Ammon's horn (tissue), 1 donor: ENCODE data around the gene GRIN2A.

ENCODE experiments used
- DNase-seq: peaks from one replicate; pipeline ENCODE4 v3.0.0-alpha.2; 2016; ENCODE audit warnings: low spot score

The GRIN2A gene

DNA sequence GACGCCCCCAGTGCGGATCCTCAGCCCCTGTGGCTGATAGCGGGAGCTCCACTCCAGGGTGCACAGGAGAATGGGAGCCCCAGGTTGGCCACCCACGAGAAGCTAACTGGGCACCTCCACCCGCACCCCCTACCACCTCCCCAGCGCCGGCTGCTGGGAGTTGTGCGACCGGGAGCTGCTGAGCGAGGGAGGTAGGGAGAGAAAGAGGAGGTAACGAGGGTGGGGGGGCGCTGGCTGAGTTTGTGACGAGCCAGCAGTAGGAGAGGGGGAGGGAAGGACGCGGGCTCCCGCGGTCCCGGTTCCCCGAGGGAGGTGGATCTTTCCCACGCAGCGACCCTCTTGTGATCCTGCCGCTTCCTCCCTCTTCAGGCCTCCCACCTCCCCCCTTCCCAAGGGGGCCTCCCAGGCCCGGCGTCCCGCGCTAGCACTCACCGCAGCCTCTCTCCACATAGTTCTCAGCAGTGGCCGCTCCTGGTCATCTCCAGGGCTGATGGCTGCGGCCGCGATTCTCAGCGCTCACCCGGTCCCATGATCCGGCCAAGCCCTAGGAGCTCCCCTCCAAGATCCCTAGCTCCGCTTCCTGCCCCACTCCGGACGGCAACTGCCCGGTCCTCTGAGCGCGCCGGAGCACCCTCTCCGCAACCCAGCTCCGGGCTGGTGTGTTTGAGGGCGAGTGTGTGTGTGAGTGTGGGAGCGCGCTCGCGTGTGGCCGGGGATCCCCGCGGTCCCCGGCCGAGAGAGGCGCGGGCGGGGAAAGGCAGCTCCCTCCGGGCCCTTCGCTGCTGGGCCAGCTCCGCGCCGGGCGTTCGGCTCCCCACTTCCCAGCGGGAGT is at the start of gene GRIN2A:
Gene GRIN2A (minus strand): TSS at position 207 of the 832 bp plus-strand sequence. CDS start 2,017 bp downstream, outside the sequence.
- DNase-seq: peak; percentile 50

DNA sequence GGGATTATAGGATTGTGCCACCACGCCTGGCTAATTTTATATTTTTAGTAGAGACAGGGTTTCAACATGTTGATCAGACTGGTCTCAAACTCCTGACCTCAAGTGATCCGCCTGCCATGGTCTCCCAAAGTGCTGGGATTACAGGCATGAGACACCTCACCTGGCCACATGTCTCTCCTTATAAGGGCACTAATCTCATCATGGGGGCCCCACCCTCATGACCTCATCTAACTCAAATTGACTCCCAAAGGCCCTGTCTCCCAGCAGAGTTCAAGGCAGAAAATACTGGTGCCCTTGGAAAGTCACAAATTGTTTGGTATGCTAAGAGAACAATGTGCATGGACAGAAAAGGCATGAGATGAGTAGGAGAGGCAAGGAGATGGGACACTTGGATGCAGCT is 49.3 kb upstream of the GRIN2A start:
- no peak for DNase-seq

DNA sequence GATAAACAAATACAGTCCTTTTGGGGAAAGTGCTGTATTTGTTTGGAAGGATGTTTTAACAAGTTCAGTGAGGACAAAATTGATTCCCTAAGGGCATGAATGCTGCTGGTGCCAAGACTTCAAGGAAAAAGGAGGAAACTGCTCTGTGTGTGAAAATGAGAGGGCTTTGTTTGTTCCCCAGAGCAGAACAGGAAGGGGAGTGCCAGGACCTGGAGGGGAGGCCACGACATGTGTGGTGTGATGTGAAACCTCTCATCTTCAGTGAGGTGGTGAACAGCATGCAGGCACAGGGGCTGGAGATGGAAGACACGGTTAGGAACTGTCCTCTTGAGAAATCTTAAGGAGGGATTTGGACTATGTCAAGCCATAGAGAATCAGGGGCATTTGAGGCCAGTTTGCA is 46.6 kb upstream of the GRIN2A start:
- no peak for DNase-seq

DNA sequence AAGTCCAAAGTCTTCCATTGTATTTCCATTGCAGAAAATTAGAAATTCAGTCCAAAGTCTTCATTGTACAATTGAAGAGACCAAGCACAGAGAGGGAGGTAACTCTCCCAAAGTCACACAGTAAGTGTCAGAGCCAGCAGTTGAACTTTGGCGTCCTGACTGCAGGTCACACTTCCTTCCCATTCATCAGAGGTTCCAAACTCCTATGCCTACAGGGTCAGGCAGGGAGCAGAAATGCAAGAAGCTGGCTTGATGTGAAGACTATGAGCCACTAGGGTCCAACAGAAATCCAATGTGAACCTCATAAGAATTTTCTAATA is 44.7 kb upstream of the GRIN2A start:
- DNase-seq: no peak

DNA sequence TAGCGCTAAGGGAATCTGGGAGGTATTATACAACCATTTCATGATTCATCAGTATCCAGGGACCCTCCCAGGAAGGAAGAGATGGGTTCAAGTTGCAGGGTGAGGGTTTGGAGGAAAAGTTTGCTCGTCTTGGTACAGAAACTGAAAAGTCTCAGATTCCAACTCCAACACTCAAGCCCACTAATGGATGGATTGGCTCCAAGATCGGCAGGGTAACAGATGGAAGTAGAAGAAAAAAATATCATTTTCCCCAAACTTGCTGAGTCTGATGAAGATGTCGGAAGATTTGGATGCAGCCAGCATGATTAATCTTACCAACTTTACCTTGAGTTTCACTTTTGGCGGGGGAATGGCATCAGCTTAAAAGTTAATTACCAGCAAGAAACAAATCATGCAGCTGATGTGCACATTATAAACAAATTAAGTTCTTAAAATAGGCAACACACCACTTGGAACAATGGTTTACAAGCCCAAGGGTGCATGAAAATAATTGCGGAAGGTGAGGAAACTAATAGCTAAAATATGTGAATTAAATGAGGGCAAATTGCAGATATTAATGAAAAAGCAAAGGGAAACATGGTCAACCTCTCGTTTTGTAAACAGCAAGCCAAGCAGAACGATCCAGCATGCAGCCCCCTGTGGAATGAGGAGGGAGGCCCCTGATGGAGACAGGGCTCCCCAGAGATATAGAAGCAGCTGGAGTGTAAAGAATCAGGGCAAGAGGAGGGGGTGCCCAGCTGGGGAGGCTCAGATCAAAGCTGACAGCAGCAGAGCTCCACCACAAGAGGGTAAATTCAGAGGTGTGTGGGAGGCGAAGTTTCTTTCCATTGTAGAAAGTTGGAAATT is 44.1 kb upstream of the GRIN2A start:
- DNase-seq: no peak

DNA sequence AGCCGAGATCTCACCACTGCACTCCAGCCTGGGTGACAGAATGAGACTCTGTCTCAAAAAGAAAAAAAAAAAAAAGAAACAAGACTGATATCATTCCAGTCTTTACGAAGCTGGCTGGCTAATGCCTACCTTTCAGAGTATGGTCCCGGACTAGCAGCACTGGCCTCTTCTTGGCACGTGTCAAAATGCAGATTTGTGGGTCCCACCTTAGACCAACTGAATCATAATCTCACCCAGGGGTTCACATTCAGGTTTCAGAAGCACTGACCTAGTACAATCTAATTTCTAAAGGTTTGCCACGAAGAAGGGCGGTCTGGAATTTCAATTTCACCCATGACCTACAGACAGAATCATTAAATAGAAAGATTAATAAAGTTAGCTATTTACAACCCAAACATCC is 43.4 kb upstream of the GRIN2A start:
- no peak for DNase-seq

DNA sequence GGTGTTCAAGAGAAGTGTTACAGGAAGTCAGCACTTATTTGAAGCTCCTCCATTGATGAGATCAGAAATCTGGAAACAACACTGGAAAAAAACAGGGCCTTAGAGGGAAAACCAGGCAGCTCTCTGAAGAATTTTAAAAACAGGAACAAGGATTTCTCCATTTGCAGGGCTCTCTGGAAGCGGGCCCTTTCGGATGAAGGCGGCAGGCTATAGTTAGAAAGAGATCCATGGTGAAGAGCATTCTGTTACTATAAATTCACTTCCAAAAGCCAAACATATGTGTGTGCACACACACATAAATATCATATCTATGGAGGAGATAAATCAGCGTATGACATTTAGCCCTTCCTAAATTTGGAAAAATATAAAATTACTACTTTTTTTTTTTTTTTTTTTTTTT is 42.6 kb upstream of the GRIN2A start:
- DNase-seq: no peak

DNA sequence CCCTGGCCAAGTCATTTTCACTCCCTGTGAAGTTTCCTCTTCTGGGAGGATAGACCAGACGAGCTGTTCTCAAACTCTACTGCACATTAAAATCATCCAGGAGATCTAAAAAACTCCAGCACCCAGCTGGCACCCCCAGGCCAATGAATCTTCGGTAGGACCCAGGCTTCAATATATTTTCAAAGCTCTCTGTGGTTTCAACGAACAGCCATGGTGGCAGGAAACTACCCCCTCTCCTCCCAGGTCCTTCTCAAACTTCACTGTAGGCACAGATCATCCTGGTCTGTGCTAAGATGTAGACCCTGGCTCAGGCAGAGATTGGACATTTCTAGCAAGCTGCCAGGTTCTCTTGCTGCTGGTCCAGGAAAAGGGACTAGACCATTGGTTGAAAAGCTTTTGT is 38.7 kb upstream of the GRIN2A start:
- no peak for DNase-seq

DNA sequence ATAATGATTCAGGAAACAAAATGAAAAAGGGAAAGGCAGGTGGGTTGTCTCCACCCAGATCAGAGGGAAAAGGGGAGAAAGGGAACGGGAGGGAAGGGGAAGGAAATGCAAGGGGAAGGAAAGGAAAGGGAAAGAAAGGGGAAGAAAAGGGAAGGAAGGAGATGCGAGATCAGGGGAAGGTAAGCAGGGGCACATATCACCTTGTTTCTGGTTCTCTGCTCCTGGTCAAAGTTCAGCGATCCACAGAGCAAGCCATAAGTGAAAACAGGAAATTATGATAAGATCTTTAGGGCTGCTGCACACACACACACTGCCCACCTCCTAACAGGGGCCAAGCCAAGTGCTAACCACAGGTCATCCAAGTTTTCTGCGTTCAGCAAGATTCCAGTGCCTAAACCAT is 37.5 kb upstream of the GRIN2A start:
- DNase-seq: no peak

DNA sequence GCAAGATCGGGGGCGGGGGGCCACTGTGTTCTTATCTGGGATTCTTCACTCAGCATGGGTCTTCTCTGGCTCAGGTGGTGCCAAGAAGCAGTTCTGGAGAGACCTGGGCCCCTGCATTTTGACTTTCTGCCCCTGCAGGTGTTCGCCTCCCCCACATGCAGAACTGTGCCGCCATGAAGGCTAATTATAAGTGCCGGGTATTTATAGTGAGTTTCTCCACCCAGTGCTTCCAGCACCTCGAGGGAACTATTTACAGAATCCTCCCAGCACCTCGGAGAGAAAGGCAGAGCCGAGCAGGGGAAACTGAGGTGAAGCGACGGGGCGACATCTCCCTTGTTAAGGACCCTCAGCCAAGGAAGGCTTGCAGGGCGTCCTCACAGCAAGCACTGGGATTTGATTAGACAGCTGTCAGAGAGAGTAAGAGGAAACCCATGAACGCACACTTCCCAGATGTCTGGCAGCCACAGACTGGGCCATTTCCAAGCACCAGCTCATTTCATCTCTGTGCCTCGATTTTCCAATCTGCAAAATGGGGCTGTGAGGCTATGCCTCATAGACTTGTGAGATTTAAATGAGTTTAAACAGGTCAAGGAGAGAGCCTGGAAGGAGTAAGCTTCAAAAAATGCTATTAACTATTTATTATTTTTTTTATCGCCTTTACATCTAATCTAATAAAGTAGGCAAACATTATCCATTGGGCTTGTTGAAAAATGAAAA is 36.4 kb upstream of the GRIN2A start:
- DNase-seq: no peak

DNA sequence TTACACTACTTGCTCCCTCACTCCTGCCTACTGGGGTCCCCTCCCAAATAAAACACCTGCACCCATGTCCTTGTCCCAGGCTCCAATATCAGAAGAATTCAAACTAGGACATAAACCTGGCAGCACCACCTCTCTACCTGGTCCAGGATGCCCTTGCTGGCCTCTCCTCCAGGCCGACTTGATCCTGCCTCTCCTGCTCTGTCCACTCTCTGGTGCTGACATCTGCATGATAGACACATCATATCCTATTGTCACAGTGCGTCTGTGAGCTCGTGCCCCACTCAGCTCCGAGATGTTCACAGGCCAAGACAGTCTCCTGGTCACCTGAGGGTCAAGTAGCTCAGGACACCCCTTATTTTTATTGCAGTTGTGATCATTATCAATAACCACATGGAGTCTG is 31.5 kb upstream of the GRIN2A start:
- no peak for DNase-seq

DNA sequence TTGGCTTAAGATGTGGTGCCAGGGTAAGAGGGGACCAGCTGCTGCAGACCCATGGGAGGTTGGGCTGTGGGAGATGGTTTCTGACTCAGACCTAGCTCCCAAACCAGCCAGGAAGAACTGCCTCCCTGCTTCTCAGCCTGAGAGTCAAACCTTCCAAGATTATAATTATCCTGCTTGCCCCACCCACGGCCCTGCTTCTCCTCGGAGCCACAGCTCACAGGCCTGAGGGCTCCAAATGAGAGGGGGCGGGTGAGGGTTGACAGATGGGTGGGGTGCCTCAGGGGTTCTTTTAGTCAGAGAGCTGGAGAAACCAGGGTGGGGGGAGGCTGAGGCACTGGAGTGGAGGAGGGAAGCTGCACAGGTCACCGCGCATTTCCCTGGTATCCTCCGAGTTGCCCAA is 28.7 kb upstream of the GRIN2A start:
- no peak for DNase-seq

DNA sequence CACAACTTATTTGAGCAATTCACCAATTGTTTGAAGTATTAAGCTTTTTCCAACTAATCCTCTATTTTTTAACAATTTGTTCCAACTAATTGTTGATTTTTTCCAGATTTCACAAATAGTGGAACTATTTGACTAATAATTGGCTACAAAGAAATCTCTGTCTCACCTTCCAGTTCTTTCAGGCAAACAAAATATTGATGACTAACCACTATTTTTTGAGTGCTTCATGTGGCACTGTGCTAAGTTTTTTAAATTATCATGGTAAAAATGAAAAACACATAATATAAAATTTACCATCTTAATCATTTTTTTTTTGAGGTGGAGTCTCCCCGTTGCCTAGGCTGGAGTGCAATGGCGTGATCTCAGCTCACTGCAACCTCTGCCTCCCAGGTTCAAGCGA is 24.6 kb upstream of the GRIN2A start:
- no peak for DNase-seq

DNA sequence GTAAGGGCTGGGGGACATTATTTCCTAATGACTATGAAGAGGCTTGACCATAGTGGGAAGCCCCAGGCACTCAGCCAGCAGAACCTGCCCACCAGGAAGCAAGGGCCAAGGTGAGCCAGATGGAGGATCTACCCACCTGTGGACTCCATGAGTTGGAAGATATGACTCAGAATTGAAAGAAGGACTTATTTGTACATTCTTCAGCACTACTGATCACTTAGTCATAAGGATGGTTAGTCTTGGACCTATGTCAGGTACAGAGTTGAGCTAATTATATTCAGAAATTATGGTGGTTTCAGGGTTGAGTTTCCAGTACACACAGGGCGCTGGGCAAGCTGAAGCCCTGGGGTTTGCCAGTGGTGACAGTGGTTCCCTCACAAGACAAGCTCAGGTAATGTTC is 24.0 kb upstream of the GRIN2A start:
- no peak for DNase-seq

DNA sequence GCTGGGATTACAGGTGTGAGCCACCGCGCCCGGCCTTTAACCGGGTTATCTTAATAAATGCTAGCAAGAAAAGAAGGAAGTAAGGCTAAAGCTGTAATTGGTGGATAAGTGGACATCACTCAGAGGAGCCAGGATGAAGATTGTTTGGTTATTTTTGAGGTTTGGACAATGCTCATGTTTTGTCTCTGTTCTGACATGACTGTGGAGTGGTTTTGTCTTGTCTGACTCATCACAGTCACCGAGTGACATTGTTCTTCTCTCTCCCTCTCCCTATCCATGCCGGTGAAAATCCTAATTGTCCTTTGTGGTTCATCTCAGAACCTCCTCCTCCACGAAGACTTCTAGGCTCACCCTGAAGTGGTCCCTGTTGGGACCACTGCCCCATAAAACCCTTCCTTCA is 23.5 kb upstream of the GRIN2A start:
- no peak for DNase-seq

DNA sequence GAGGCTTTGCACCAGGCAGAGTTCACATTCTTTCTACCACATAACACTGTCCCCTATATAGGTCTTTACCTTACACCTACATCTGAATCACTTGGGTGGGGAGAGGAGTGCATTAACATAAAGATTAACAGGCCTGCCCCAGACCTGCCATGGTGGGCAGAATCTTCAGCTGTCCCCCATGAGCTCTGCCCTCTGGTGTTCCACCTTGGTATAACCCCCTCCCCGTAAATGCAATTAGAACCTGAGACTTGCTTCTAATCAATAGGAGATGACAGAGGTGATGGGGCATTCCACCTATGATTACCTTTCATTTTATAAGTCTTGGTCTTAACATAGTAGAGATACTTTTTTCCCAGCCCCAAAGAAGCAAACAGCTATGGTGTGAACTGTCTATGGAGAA is 20.4 kb upstream of the GRIN2A start:
- DNase-seq: no peak

DNA sequence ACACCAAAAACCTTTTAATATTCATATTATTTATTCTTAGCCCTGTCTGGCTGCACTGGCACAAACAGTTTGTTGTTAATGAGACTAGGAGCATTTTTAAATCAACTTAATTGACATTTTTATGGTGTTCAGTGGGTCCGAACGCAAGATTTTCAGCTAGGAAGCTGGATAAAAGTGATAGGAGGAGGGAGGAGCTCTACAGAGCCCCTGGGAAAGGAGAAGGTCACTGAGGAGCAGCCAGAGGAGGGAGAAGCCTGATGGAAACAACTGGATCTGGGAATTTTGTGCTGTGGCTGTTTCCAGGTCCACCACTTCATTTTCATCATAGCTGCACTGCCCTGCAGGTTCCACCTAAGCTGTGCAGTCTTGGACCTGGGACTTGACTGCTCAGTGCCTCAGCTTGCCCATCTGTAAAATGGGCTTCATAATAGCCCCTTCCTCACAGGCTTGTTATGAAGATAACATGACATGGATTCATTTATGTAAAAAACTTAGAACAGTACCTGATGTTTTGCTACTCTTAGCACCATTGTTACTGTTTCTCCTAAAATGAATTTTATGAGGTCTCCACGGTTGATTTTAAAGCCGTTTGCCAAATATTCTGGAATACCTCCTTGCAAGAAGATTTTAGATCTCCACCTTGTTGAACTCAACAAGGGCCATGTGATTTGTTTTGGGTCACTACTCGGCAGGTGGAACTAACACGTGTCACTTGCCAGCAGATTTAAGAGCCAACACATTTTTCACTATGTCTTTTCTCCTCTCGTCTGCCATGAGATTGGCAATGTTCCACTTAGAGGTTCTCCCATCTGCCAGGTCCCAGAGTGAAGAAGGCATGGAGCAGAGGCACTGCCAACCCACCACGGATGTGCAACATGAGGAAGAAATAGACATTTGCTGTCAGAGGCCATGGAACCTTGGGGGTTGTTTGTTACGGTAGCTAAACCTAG is 18.7 kb upstream of the GRIN2A start:
- no peak for DNase-seq

DNA sequence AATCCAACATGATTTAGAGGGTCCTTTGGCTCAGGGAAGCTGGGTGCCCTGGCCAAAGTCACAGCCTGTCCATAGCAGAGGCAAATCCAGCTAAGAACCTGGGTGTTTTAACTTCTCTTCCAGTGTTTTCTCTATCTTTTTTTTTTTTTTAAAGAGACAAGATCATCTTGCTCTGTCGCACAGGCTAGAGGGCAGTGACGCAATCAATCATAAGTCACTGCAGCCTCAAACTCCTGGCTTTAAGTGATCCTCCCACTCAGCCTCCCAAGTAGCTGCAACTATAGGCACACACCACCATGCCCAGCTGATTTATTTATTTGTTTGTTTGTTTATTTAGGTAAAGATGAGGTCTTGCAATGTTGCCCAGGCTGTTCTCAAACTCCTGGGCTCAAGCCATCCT is 14.8 kb upstream of the GRIN2A start:
- DNase-seq: no peak

DNA sequence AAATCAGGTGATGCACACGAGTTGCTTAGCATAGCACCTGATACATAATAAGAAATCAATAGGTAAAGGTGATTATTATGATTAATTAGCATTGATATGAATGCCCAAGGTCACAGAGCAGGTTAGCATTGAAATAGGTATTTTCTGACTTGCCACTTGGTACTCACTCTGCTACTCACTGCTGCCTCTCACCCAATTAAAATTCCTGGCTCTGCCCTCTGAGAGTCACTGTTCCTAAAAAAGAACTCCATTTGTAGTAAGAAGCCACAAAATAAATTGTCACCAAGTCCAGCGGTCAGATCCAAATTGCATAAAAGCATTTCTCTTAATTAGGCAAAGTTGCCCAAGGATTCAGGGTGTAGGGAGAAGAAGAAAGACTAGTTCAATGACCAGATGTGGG is 8.9 kb upstream of the GRIN2A start:
- DNase-seq: no peak

DNA sequence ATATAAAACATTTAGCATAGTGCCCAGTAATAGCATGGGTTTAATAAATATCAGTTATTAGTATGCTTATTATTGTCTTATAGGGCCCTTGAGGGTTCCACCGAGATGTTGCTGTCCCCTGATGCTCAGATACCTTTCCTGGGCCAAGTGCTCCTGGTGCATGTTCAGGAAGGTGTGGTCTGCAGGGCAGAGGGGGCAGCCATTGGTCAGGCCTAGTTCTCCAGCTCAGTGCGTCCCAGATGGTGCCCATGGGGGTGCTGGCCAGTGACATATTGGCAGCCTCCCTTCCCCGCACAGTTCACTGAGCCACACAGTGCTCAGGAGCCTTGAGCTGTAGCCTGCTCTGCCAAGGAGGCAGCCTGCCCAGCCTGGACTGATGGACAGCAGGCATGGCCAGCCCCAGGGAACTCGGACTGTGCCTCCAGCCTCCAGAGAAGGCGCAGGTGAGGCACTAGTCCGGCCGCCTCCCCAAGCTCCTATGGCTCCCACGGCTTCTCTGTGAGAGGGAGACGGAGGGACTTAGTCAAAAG is 7.7 kb upstream of the GRIN2A start:
- DNase-seq: no peak

DNA sequence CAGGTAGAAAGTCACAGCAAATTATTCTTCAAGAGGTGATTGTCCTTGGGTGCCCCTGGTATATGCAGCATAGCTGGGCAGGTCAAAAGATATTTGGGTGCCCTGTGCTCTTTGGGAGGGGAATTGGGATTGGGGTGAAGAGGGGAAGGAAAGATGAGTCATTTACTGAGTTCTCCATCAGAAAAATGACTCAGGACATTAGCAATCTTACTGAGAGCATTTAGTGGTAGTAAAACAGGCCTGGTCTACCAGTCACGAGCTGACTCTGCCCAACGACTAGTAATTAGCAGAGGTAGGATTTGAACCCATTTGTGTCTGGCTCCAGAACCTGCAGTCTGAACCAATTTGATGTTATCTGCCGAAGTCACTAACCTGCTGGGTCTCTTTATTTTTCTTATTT is 6.0 kb upstream of the GRIN2A start:
- DNase-seq: no peak
